ENCODE measurements around the gene ISL2. TPM values are rescaled to one million over a fixed set of nuclear protein-coding genes. Genes with fewer than 3 reads are reported as not detected.
"Not testable (repeated sequence)": the region's sequence is repeated elsewhere in the genome, so short reads cannot be mapped to it uniquely, and the experiment has no call there.

ISL2 gene
- not detected for total RNA-seq
- long read RNA-seq = 0 reads

DNA sequence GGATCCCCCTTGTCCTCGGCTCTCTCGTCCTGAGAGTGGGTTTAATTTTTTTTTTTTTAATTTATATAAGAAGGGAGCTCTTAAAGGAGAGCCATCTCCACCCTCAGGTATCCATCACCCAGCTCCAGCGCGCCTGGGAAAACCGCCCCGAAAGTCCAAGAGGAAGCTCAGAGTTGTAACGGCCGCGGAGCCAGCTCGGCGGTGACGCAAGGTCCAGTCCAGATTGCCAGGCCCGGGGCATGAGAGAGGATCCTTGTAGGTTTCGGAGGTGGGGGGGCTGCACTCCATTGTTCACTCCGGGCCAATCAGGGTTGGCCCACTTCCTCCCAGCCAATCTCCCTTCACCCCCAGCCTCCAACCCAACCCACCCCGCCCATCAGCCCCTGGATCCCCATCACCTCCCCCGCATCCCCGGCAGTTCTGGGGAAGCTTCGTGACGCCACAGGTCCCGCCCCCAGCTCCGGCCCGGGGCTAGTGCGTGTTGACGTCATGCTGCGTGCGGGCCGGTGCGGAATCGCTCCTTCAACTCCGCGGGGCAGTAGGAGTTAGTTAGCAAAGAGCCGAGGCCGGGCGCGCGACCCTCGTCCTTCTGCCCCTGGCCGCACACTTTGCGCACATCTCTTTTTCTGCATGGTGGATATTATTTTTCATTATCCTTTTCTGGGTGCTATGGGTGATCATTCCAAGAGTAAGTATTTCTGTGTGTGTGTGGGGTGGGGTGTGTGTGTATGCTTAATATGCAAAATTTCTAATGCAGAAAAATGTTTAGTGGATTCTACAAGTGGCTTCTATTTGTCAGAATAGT lies at the start of gene ISL2:
ISL2 (plus strand) TSS at position 520 of the 805 bp plus-strand sequence; CDS start at position 631, 111 bp downstream.
- DNase-seq = peak; percentile 67
- ATAC-seq = peak in 1 of 2 donors; percentile 14
- intact Hi-C loops (cut with DNase I) = no loop called here

DNA sequence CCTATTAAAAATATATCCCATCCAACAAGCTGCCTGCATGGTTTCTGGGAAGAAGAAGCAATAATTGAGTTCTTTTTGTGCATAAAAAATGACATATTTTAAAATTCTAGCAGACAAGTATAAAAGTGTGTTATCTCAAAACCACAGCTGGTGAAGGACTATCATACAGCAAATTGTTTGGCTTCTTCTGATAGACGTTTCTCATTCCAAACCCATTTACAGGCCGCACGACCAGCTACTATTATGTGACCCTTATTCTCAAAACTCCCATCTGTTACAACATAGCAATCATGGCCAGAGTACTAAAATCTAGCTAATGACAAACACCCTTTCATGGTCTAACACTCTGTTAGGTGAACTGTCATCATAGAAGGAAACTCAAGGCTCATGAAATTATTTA lies 47.0 kb upstream of the ISL2 start:
- DNase-seq = no peak
- intact Hi-C loops (cut with DNase I) = no loop called here
- ATAC-seq = no peak

DNA sequence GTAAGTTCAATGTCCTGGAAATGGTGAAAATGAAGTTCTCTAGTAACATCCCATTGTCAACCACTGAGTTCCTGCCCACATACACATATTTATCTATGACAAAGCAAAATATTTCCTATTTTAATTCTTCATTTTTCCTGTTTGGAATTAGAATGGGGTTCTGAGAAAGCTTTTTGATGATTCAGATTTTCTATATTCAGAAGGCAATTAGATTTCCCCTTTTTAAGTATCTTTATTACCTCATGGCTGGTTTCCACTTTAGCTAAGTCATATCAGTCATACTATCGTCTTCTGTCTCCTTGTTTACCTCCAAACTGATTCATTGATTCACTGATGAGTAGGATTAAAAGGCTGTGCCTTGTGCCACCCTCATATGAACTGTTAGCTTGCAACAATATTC lies 43.2 kb upstream of the ISL2 start:
- intact Hi-C loops (cut with DNase I) = no loop called here
- no peak for DNase-seq
- no peak for ATAC-seq

DNA sequence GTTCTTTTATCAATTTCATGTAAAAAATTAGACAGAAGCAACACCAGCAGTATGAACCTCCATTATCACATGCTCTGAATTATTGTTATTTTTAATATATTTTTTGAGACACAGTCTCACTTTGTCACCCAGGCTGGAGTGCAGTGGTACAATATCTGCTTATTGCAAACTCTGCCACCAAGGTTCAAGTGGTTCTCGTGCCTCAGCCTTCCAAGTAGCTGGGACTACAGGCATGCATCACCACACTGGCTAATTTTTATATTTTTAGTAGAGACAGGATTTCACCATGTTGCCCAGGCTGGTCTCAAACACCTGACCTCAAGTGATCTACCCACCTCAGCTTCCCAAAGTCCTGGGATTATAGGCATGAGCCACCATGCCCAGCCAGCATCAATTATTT lies 42.1 kb upstream of the ISL2 start:
- DNase-seq; ATAC-seq; intact Hi-C loops (cut with DNase I): not testable (repeated sequence)

DNA sequence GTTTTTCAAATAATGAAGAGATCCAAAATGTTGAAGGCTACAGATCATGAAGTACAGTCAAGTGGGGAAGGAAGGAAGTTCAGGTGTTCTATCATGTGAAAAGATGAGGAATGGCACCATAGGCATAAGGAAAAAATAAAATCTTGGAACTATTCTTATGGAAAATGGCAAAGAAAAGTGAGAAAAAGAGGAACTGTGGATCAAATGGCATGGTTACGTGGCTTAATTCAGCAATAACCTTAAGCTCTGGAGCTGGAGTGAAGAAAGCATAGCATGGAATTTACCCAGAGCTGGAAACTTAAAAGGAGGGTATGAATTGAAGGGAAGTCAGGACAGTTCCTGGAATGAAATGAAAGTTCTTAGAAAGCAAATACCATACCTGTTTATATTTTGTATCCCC lies 39.7 kb upstream of the ISL2 start:
- ATAC-seq = no peak
- intact Hi-C loops (cut with DNase I) = no loop called here
- no peak for DNase-seq

DNA sequence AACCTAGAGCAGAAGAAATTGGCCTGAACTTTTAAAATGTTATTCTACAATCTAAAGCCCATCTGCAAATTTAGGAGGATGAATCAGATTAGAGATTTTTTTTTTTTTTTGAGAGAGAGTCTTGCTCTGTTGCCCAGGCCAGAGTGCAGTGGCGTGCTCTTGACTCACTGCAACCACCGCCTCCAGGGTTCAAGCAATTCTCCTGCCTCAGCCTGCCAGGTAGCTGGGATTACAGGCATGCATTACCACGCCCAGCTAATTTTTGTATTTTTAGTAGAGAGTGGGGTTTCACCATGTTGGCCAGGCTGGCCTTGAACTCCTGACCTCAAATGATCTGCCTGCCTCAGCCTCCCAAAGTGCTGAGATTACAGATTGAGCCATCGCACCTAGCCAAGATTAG lies 38.6 kb upstream of the ISL2 start:
- ATAC-seq; intact Hi-C loops (cut with DNase I); DNase-seq: not testable (repeated sequence)

DNA sequence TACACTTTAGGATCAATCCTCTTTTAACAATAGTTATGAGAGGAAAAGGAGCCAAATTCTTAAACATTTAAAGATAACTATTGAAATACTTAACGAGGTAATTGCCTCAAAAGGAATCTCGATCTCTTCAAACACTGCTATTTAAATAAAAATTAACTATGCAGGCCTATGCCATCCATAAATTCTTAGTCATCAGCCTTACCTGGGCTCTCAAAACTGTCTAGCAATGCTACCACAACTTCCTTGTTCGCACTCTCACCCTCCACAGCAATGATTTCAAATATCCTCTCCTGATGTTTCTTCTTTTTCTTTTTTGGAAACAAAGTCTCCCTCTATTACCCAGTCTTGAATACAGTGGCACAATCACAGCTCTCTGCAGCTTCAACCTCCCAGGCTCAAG lies 37.6 kb upstream of the ISL2 start:
- intact Hi-C loops (cut with DNase I) = no loop called here
- ATAC-seq (no peak), DNase-seq (no peak)

DNA sequence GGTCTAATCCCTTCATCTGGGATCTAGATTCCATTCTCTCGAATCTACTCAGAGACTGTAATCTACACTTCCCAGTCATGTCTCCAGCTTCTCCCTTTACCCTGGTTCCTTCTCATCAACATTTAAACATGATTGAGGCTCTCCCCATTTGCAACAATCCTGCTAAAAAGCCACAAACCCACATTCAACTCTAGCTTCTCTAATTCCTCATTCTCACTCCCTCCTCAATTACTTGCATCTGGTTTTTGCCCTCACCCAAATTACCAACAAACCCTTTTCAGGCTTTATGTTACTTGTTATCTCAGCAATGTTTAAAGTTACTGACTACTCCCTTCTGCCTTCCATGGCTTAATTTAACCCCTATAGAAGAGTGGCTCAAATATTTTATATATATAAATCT lies 36.8 kb upstream of the ISL2 start:
- DNase-seq (no peak), ATAC-seq (no peak)
- intact Hi-C loops (cut with DNase I) = no loop called here

DNA sequence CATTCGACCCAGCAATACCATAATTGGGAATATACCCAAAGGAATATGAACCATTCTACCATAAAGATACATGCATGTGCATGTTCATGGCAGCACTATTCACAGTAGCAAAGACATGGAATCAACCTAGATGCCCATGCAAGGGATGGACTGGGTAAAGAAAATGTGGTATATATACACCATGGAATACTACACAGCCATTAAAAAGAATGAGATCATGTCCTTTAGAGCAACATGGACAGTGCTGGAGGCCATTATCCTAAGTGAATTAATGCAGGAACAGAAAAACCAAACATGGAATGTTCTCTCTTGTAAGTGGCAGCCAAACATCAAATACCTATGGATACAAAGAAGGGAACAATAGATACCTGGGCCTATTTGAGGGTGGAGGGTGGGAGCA lies 32.7 kb upstream of the ISL2 start:
- ATAC-seq = no peak
- no peak for DNase-seq
- intact Hi-C loops (cut with DNase I) = no loop called here

DNA sequence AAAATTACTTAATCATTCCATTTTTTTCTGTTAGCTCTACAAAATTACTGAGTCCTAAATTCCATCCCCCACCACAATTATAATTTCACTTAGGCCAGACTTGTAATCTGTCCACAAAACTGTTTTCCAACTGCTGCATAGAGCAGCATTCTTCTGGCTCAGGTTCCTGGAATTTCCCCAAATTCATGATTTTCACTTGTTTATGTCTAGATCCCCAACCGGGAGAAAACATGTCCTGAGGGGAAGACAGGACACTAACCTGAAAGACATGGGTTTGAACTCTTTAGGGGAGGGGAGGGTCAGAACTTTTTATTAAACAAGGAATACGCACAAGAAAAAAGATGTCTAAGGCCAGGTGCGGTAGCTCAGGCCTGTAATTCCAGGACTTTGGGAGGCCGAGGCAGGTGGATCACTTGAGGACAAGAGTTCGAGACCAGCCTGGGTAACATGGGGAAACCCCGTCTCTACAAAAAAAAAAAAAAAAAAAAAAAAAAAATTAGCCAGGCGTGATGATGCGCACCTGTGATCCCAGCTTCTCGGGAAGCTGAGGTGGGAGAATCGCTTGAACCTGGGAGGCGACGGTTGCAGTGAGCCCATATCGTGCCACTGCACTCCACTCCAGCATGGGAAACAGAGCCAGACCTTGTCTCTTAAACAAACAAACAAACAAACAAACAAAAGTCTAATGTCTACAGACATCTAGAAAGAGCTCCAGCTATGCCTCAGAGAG lies 26.8 kb upstream of the ISL2 start:
- DNase-seq = no peak

DNA sequence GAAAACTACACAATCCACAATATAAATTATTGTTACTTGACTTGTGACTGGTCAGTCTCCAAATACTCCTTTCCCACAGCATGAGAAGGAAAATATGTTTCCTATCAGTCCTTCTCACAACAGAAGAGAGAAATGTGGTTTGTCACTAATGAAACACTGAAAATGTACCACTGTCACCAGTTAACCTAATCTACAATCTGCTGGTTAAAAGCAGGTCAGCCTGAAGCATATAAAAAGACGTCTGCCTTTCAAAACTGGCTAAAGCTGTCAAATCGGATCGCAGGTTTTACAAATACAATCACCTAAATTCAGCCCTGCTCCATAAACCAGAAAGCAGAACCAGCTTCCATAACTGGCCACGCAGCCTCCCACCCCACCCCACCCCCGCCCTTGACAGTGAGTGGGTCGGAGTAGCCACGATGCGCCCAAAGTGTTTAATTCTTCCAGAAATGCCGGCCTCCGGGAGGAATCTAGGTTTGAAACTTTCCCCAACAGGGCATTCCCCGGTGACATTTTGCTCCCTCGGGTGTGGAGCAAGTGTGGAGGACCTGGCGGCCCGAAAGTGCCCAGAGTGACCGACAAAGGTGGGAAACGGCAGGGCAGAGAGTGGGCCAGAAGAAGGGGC lies 26.0 kb upstream of the ISL2 start:
- ATAC-seq (peak; percentile 17 to 50), DNase-seq (no peak)
- intact Hi-C loops (cut with DNase I) = no loop called here

More for the DNA sequence above, 26.8 kb upstream of the ISL2 start:
- no peak for ATAC-seq
- intact Hi-C loops (cut with DNase I) = no loop called here

DNA sequence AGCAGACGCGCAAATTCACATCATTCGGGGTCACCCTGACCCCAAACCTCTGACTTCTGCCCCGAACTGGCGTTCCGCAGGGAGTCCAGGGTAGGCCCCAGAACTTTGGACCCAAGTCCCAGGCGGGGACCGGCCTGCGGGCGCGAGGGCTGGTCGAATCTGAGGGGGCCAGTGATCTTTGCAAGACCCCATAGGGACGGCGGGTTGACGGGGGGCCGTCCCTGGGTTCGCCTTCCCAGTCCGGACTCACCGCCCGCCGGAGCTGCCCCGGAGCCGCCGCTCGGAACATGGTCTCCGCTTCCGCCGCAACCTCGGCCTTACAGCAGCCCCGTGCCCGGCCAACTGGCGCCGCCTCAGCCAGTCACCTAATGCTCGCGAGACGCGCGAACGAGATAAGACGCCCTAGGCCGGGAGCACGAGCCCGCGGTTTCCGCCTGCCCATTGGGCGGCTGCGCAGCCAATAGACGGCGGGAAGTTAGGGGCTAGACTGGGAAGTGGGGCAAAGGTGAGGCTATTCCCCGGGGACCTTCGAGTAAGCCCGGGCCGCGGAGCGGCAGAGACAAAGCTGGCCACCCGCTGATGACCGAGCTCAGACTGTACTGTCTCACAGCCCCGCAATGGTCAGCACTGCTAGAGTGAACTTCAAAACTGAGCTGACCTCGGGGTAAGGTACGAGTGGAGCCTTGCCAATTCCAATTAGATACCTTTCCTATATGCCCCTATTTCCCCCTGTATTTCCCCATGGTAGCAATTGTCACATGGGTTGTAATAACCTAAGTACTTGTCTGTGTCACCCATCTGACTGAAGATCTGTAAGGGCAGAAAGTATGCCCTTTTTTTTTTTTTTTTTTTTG lies 25.2 kb upstream of the ISL2 start, which contains the start of gene ETFA:
ETFA (minus strand) TSS at position 370 of the 854 bp plus-strand sequence; CDS start at position 289, 81 bp downstream.
- peak; percentile 99 to 100 for ATAC-seq
- intact Hi-C loops (cut with DNase I) = no loop called here

DNA sequence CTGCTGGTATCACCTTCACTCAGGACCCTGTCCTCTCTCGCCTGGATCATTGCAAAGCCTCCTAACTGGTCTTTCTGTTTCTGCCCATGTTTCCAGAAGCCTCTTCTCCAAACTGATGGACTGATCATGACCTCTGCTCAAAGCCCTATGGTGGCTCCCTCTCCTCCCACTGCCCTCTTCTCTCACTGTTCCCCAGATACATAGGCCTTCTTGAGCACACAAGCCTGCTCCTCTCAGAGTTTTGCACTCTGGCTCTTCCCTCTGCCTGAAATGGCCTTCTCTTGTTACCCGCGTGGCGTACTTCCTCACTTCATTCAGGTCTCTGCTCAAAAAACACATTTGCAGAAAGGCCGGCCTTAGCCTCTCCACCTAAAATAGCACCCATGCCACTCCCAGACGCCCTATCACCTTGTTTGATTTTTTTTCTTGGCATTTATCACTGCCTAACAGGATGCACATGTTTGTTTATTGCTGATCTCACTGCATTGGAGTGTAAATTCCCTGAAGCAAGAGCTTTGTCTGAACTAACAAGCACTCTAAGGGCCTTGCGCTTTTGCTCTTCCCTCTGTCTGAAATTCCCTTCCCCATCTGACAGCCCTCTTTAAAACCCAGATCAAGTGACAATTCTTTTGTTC lies 23.9 kb upstream of the ISL2 start:
- intact Hi-C loops (cut with DNase I) = no loop called here
- no peak for ATAC-seq
- DNase-seq = no peak

More for the DNA sequence above, 25.2 kb upstream of the ISL2 start, which contains the start of gene ETFA:
- DNase-seq = peak; percentile 99

DNA sequence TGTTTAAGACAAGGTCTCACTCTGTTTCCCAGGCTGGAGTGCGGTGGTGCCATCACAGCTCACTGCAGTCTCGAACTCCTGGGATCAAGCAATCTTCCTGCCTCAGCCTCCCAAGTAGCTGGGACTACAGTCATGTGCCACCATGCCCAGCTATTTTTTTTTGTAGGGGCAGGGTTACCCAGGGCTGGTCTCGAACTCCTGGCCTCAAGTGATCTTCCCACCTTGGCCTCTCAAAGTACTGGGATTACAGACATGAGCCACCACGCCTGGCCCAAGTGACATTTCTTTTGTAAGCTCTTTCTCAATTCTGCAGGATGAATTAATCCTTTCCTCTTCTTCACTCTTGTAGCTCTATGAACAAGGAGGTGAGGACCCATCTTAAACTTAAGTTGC lies 23.4 kb upstream of the ISL2 start:
- intact Hi-C loops (cut with DNase I); DNase-seq; ATAC-seq: not testable (repeated sequence)

DNA sequence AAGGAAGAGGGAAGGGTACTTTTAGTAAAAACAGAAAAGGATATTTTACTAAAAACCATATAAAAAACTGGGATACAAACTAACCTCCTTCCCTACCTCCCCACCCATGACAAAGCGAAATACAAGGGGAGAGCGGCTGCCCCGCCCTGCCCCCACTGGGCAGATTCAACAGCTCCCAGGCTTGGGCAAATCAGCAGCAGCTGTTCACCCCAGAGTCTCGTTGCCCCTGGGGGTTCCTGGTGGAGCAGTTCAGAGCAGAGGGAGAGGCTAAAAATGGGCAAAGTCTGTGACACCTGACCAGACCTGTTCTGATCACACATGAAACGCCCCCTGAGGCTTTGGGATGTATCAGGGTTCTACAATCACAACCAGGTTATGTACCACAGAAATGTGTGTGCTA lies 22.8 kb upstream of the ISL2 start:
- intact Hi-C loops (cut with DNase I) = no loop called here
- ATAC-seq (no peak), DNase-seq (no peak)

DNA sequence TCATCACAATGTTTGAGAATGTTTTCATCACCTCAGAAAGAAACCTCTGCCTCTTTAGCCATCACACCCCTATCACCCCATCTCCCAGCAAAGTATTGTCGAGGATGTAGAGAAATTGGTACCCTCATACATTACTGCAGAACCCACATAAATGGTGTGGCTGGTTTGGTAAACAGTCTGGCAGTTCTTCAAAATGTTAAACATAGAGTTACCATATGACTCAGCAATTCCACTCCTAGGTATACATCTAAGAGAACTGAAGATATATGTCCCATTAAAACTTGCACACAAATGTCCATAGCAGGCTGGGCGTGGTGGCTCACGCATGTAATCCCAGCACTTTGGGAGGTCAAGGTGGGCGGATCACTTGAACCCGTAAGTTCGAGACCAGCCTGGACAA lies 16.6 kb upstream of the ISL2 start:
- intact Hi-C loops (cut with DNase I) = no loop called here
- DNase-seq (no peak), ATAC-seq (no peak)

DNA sequence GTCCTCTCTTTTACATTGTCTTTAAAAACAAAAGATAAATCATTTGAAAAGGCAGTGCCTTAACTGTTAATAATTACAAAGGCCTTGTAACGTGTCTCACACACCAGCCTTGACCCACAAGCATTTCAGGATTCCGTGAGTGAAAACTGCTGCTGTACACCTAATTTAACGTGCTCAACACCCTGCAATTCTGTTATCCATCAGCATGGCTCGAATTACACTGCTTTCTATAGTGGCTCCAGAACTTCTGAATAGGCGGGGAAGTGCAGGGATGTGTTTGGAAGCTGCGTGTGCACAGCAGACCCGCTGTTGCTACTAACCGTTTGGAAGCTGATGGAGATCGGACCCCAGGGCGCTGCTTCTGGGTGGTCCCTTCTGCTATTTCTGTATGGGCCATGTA lies 15.4 kb upstream of the ISL2 start:
- no peak for ATAC-seq

DNA sequence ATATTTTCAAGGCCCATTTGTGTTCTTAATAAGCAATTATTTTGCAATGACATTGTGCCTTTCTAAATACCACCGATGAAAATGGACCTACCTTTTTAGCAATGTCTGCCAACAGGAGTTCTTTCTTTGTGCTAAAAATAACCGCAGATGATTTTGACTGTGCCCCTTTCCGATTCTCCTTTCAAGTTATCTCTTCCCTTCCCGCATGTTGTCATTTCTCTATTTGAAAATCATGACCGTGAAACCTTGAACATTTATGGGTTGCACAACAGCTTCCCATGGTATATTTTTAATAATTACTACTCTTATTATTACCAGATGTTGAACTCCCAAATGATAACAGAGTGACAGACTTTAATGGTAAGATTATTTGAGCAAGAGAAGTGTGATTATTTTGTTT lies 15.0 kb upstream of the ISL2 start:
- DNase-seq (no peak), ATAC-seq (no peak)
- intact Hi-C loops (cut with DNase I) = no loop called here

More for the DNA sequence above, 15.4 kb upstream of the ISL2 start:
- no peak for DNase-seq
- intact Hi-C loops (cut with DNase I) = no loop called here

DNA sequence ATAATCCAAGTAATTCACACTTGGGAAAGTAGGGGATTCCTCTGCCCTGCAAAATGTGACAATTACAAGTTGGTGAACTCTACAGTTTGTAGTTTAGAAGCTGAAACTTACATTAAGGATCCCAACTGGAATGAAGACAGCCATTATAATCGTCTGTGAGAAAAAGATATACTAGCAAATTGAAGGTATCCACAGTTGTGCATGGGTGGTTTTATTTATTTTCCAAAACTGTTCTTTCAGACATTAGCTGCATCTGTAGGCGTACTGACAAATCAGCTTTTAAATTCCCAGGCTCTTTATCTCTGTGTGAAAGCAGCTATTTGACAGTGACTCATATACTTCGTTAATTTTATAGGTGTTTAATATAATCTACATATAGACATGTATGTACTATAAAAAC lies 12.5 kb upstream of the ISL2 start:
- ATAC-seq = no peak
- intact Hi-C loops (cut with DNase I) = no loop called here
- DNase-seq = no peak

All from left cardiac atrium (tissue), 4 donors.